Coronary artery (tissue), 2 donors: ENCODE results near the gene PTPN1.
"Not testable (repeated sequence)": the region's sequence is repeated elsewhere in the genome, so short reads cannot be mapped to it uniquely, and the experiment has no call there.

Experiments used
- DNase-seq: peaks from one replicate; pipeline ENCODE4 v3.0.0-alpha.2; 2017; ENCODE audit warnings: low spot score
- H3K27ac ChIP-seq, 2 donors: fragments of 200-600 bp; sonication (generic); one replicate each; pipeline ENCODE4 v1.5.1; 2016 to 2019
- H3K4me3 ChIP-seq: fragments of 200-600 bp; sonication (generic); 2 replicates; pipeline ENCODE4 v1.5.1; 2016; ENCODE audit warnings: mild to moderate bottlenecking, moderate library complexity
- TF ChIP-seq, protein P1 (sequence below): fragments of 200-600 bp; sonication (generic); IDR thresholded peaks from one replicate; pipeline ENCODE4 v1.5.1; 2019; ENCODE audit warnings: antibody characterized with exemption

The PTPN1 gene

DNA sequence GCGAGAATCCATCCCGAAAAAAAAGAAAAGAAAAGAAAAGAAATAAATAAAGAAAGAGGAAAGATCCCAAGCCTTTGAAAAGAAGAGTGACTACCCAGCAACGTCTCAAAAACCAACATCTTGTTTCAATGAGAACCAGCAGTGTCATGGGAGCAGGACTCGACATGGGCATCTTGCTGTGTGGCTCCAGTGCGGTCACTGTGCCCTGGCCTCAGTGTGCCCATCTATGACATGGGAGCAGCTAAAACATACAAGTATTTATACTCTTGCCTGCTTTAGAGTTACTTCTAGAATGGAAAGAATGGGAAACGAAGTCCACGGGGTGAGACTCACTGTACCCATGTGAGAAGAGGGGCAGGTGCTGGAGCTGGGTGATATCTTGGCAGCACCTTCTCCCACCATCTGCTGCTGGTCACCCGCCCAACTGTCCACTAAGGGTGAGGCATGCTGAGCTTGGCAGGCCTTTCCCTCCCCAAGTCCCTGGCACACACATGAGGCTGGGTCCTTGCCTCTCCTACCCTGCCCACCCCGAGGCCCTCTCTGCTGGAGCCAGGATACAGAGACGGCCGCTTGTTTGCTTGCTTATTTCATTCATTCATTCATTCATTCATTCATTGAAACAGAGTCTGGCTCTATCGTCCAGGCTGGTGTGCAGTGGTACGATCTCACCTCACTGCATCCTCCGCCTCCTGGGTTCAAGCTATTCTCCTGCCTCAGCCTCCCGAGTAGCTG, 103.4 kb downstream of the PTPN1 start:
- H3K4me3 ChIP-seq = no peak overlapping the region
- DNase-seq = no peak
- no peak overlapping the region for H3K27ac ChIP-seq
- TF ChIP-seq, protein P1, sequence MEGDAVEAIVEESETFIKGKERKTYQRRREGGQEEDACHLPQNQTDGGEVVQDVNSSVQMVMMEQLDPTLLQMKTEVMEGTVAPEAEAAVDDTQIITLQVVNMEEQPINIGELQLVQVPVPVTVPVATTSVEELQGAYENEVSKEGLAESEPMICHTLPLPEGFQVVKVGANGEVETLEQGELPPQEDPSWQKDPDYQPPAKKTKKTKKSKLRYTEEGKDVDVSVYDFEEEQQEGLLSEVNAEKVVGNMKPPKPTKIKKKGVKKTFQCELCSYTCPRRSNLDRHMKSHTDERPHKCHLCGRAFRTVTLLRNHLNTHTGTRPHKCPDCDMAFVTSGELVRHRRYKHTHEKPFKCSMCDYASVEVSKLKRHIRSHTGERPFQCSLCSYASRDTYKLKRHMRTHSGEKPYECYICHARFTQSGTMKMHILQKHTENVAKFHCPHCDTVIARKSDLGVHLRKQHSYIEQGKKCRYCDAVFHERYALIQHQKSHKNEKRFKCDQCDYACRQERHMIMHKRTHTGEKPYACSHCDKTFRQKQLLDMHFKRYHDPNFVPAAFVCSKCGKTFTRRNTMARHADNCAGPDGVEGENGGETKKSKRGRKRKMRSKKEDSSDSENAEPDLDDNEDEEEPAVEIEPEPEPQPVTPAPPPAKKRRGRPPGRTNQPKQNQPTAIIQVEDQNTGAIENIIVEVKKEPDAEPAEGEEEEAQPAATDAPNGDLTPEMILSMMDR = no peak

DNA sequence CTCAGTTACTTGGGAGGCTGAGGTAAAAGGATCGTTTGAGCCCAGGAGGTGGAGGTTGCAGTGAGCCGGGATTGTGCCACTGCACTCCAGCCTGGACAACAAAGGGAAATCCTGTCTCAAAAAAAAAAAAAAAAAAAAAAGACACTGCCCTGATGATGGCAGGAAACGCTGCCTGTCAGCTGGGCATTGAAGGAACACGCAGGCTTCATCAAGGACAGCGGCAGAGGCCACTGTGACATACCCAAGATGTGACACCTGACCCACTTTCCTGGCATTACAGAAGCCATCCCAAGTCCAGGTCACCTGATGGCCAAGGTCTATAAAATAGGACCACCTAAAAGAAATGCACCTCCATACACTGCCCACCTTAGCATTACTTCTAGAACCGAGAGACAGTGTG, 105.2 kb downstream of the PTPN1 start:
- TF ChIP-seq, protein P1 = no peak
- H3K27ac ChIP-seq = no peak overlapping the region
- no peak overlapping the region for H3K4me3 ChIP-seq
- DNase-seq = no peak

DNA sequence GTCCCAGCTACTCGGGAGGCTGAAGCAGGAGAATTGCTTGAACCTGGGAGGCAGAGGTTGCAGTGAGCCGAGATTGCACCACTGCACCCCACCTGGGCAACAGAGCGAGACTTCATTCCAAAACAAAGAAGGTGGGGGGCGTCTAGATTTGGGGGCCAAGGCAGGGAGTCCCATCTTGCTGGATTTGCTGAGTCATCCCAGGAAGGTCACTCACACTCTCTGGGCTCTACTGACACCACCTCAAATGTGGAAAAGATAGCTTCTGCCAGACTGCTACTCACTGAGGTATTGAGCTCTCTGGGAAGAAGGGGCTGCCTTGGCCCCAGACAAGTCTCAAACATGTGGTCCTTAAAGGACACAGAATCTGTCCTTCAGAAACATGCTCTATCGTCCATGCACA, 106.8 kb downstream of the PTPN1 start:
- TF ChIP-seq, protein P1 = no peak
- DNase-seq = no peak
- H3K27ac ChIP-seq = no peak overlapping the region

DNA sequence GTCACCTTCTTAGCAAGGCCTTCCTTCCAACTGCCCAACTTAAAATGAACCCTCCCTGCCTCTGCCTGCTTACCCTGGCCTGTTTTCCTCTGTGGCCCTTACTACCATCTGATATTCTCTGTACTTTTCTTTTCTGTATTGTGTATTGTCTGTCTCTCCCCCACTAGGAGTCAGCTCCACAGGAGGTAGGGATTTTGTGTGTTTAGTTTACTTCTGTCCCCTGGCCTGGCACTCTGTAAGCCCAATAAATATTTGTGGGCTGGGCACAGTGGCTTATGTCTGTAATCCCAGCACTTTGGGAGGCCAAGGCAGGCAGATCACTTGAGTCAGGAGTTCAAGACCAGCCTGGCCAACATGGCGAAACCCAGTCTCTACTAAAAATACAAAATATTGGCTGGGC, 108.4 kb downstream of the PTPN1 start:
- TF ChIP-seq, protein P1 = no peak
- H3K27ac ChIP-seq = no peak overlapping the region
- DNase-seq = no peak
- H3K4me3 ChIP-seq = no peak overlapping the region

More for the DNA sequence above, 106.8 kb downstream of the PTPN1 start:
- H3K4me3 ChIP-seq = no peak overlapping the region

DNA sequence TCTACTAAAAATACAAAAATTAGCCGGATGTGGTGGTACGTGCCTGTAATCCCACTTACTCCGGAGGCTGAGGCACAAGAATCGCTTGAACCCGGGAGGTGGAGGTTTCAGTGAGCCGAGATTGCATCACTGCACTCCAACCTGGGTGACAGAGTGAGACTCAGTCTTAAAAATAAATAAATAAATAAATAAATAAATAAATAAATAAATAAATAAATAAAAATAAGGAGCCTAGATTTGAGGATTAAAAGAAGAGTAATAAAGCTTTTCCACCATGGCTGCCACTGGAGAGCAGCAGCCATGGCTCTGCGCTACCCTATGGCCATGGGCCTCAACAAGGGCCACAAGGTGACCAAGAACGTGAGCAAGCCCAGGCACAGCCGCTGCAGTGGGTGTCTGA, 110.3 kb downstream of the PTPN1 start:
- H3K4me3 ChIP-seq, H3K27ac ChIP-seq, DNase-seq: not testable (repeated sequence)

DNA sequence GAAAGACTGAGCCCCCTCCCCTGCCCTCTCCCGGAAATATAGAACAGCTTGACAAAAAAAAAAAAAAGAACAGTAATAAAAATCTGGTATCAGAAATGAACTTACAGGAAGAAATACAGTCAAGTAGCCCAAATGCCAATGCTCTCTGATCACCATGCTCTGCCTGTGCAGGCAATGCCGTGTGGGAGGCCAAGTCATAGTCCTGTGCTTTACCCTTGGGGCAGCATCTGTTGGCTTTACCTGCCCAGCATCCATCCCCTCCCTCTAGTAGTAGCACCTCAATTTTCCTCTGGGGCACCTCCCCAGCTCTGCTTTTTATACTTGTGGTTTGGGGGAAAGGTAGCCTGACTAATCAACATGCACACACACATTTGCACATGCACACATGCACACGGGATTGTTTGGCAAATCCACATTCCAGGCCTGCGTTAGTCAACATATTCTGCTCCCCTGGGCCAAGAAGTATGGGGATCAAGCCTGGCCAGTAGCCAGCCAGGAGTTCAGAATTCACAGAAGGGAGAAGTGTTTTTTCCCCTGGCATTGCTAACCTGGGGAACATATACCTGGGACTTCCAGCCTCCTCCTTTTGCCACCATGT, 111.0 kb downstream of the PTPN1 start:
- TF ChIP-seq, protein P1 = no peak
- Histone ChIP-seq H3K4me3 (no peak overlapping the region), H3K27ac (no peak overlapping the region)
- no peak for DNase-seq

DNA sequence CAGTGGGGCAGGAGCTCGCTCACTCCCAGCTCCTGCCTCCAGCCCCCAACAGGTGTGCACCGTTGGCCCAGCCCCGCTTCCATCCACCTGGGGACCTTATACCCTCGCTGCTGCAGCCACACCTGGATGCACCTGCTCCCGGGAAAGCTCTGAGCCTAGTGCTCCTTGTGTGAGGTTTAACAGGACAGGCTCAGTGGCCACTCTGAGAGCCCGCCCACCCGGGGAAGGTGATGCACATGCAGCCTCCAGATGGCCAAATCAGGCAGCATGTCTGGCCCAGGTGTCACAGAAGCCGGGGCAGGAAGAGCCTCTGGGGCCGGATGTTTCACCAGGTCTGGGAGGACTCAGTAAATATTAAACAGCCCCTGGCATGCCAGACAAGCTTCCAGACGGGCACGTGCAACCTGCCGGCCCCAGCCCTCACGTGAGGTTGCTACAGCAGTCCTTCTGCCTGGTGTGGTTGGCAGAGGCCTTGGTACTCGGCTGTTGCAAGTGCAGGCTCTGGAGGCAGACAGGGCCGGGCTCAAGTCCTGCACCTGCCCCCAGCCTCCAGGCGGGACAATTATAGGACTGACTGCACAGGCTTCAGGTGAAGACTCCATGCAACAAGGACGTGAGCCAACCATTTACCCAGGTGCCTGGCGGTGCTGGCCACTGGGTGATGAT, 114.3 kb downstream of the PTPN1 start:
- Histone ChIP-seq H3K4me3 (no peak overlapping the region), H3K27ac (no peak overlapping the region)
- DNase-seq = no peak
- TF ChIP-seq, protein P1 = no peak
